Endodermal cell (in vitro differentiated cells): Measurements from ENCODE around the gene GGT5. TPM values are rescaled to one million over a fixed set of nuclear protein-coding genes. Genes with fewer than 3 reads are reported as not detected.
A peak's percentile ranks its signal among the peaks of the same experiment; 100 is the strongest.
"Not testable (repeated sequence)": the region's sequence is repeated elsewhere in the genome, so short reads cannot be mapped to it uniquely, and the experiment has no call there.

Experiments
- DNase-seq: peaks from one replicate; pipeline ENCODE4 v3.0.0-alpha.2; 2017
- H3K27ac ChIP-seq: 2 replicates; pipeline ENCODE4 v1.5.1; 2013; ENCODE audit warnings: mild to moderate bottlenecking, low read depth, low read length, moderate library complexity
- H3K27me3 ChIP-seq: 2 replicates; pipeline ENCODE4 v1.6.1; 2013; ENCODE audit warnings: mild to moderate bottlenecking, low read length, moderate library complexity; ENCODE audit not compliant: insufficient read depth, control insufficient read depth, poor library complexity, severe bottlenecking
- H3K36me3 ChIP-seq: 2 replicates; pipeline ENCODE4 v1.7.0; 2013; ENCODE audit warnings: mild to moderate bottlenecking, low read length, moderate library complexity; ENCODE audit not compliant: control insufficient read depth, insufficient read depth
- H3K4me1 ChIP-seq: one replicate; pipeline ENCODE4 v1.7.0; 2013; ENCODE audit warnings: low read length; ENCODE audit not compliant: control insufficient read depth, insufficient read depth
- H3K4me3 ChIP-seq: 2 replicates; pipeline ENCODE4 v1.5.1; 2013; ENCODE audit warnings: mild to moderate bottlenecking, low read length, moderate library complexity
- H3K9ac ChIP-seq: 2 replicates; pipeline ENCODE4 v1.6.1; 2013; ENCODE audit warnings: mild to moderate bottlenecking, low read length, moderate library complexity; ENCODE audit not compliant: poor library complexity, severe bottlenecking; ENCODE audit errors: extremely low read depth
- H3K9me3 ChIP-seq: 2 replicates; pipeline ENCODE4 v1.6.1; 2013; ENCODE audit warnings: mild to moderate bottlenecking, low read length, moderate library complexity; ENCODE audit not compliant: control insufficient read depth
- H3K27ac Mint-ChIP-seq: 2 replicates; pipeline ENCODE4 v1.8.0; 2020; ENCODE audit warnings: mixed read lengths
- H3K27me3 Mint-ChIP-seq: 2 replicates; pipeline ENCODE4 v1.8.0; 2021; ENCODE audit warnings: mild to moderate bottlenecking, mixed read lengths; ENCODE audit not compliant: insufficient read depth
- H3K36me3 Mint-ChIP-seq: 2 replicates; pipeline ENCODE4 v1.8.0; 2020; ENCODE audit warnings: low read depth, mixed read lengths
- H3K4me1 Mint-ChIP-seq: 2 replicates; pipeline ENCODE4 v1.8.0; 2020; ENCODE audit warnings: mixed read lengths
- H3K4me3 Mint-ChIP-seq: 2 replicates; pipeline ENCODE4 v1.8.0; 2020; ENCODE audit warnings: mild to moderate bottlenecking, moderate library complexity, mixed read lengths
- H3K9me3 Mint-ChIP-seq: 2 replicates; pipeline ENCODE4 v1.8.0; 2020; ENCODE audit warnings: mild to moderate bottlenecking, mixed read lengths
- WGBS, 2 experiments: methylation state at CpG; one replicate each; pipeline versions ENCODE4 v1.1.5 to v1.1.7; 2013; ENCODE audit warnings: missing lambda C conversion rate in 2 of 2, mixed read lengths in 1 of 2; ENCODE audit not compliant: insufficient coverage in 1 of 2, insufficient read length in 1 of 2; 5-methylcytosine and 5-hydroxymethylcytosine counted together
- long read RNA-seq, 4 experiments: library from polyadenylated mRNA in 2 of 4; library from RNA in 1 of 4; library from capped mRNA in 1 of 4; stranded (forward) in 3 of 4; unstranded in 1 of 4; transcript quantifications; one replicate each; pipeline ENCODE4 v2.0.0, GENCODE V29; 2020 to 2021; ENCODE audit warnings: inconsistent platforms in 1 of 4
- polyA plus RNA-seq, 2 experiments: library from polyadenylated mRNA; stranded (reverse); fragments of 50-300 nt; gene quantifications; one replicate each; pipeline ENCODE4 v1.2.3, GENCODE V29; 2013
- total RNA-seq, 2 donors: library from RNA; stranded (reverse); fragmentation: NEBNext Ultra II Directional in 1 of 2; extraction: Animal tissue kit (Norgen Biotek cat#: 25700) in 1 of 2; gene quantifications; 2 replicates in 1 of 2; 3 replicates in 1 of 2; pipeline ENCODE4 v1.2.1, GENCODE V29; 2021
- TF ChIP-seq, protein P1 (sequence below): fragments of 200-600 bp; sonication (generic); conservative IDR thresholded peaks from 2 replicates; pipeline ENCODE4 v1.5.0; 2021; ENCODE audit warnings: antibody characterized with exemption, mild to moderate bottlenecking

The GGT5 gene, protein sequence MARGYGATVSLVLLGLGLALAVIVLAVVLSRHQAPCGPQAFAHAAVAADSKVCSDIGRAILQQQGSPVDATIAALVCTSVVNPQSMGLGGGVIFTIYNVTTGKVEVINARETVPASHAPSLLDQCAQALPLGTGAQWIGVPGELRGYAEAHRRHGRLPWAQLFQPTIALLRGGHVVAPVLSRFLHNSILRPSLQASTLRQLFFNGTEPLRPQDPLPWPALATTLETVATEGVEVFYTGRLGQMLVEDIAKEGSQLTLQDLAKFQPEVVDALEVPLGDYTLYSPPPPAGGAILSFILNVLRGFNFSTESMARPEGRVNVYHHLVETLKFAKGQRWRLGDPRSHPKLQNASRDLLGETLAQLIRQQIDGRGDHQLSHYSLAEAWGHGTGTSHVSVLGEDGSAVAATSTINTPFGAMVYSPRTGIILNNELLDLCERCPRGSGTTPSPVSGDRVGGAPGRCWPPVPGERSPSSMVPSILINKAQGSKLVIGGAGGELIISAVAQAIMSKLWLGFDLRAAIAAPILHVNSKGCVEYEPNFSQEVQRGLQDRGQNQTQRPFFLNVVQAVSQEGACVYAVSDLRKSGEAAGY
- total RNA-seq, result under 1 TPM in 1 of 2 donors, not detected in 1; 0.29 TPM
- polyA plus RNA-seq (2013, experiment 1 of 2), result 0.61 TPM
- 0.79 TPM for polyA plus RNA-seq (2013, experiment 2 of 2)
- long read RNA-seq, experiment 1, result 0 reads
- long read RNA-seq, experiment 2, partial matches to known transcripts, result 0 of 1 reads
- long read RNA-seq, experiment 2, other reads (novel, unspliced or antisense), result 1 of 1 reads
- long read RNA-seq, experiment 3, partial matches to known transcripts, result 0 of 1 reads
- long read RNA-seq, experiment 3, other reads (novel, unspliced or antisense), result 1 of 1 reads
- long read RNA-seq, experiment 4, result 0 reads

DNA sequence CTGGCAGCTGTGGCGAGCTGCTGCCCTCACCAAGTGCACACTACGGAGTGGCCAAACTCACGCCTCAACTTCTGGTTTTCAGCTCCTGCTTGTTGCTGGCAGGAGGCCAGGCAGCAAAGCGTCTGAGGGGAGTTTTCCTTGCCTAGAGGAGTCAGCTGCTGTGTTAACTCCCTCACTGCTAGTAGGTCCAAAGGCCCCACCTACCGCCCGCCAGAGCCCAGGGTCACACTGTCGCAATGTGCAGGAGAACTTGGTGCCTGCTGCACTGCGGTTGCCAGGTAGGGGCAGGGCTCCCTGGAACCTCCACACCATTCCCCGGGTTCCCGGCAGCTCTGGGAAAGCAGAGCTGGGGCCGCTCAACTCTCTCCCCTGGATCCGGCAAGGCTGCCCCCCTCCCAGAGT is at the start of gene GGT5:
TSS of gene GGT5 (minus strand) at position 53 of the 402 bp plus-strand sequence. CDS start 357 bp downstream, outside the sequence.
- H3K27ac Mint-ChIP-seq, H3K9ac ChIP-seq: not testable (repeated sequence)

DNA sequence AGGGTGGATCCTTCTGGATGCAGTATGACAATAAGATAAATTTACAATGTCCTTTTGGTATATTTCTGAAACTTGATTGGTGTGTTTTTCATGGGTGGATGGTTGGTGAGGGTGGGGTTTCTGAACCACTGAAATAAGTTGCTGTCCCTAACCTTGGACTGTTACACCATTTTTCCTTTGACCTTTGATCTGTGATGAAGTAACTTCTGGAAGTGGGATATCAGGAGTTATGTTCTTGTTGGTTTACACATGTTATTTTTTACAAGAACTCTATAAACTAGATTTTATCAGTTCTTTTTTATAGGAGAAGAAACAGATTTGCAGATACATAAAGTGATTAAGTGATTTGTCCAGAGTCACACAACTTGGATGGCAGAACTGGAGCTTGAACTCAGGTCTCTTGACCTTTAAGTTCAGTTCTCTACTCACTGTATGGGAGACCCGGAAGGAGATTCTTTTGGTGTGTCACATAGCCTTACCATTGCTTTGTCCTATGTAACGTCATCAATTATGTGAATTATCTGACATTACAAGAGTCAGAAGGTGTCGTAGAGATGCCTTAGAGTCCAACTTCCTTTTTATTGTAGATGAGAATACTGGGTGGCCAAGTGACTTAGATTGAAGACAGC is 47.4 kb upstream of the GGT5 start:
- not testable (repeated sequence) for H3K36me3 Mint-ChIP-seq, DNase-seq, H3K4me3 Mint-ChIP-seq, H3K4me1 Mint-ChIP-seq, H3K9ac ChIP-seq, H3K4me3 ChIP-seq, H3K9me3 ChIP-seq, H3K36me3 ChIP-seq, H3K27me3 ChIP-seq, H3K9me3 Mint-ChIP-seq, H3K27ac ChIP-seq, H3K27me3 Mint-ChIP-seq, H3K4me1 ChIP-seq
- peak overlapping the region; percentile 10 for H3K27ac Mint-ChIP-seq
- WGBS, 2 experiments, result 100% methylated on average over 1 of the region's 3 CpGs; no CpG with 5 or more reads in 1 of the 2 experiments

More for the DNA sequence above, at the start of gene GGT5:
- DNase-seq, H3K36me3 Mint-ChIP-seq, H3K27me3 ChIP-seq, H3K36me3 ChIP-seq, H3K4me1 ChIP-seq, H3K27ac ChIP-seq, H3K9me3 Mint-ChIP-seq, H3K27me3 Mint-ChIP-seq, H3K4me1 Mint-ChIP-seq, H3K4me3 ChIP-seq, H3K9me3 ChIP-seq, H3K4me3 Mint-ChIP-seq: not testable (repeated sequence)
- WGBS, 2 experiments, result 77% methylated on average over 10 of the region's 12 CpGs; no CpG with 5 or more reads in 1 of the 2 experiments

DNA sequence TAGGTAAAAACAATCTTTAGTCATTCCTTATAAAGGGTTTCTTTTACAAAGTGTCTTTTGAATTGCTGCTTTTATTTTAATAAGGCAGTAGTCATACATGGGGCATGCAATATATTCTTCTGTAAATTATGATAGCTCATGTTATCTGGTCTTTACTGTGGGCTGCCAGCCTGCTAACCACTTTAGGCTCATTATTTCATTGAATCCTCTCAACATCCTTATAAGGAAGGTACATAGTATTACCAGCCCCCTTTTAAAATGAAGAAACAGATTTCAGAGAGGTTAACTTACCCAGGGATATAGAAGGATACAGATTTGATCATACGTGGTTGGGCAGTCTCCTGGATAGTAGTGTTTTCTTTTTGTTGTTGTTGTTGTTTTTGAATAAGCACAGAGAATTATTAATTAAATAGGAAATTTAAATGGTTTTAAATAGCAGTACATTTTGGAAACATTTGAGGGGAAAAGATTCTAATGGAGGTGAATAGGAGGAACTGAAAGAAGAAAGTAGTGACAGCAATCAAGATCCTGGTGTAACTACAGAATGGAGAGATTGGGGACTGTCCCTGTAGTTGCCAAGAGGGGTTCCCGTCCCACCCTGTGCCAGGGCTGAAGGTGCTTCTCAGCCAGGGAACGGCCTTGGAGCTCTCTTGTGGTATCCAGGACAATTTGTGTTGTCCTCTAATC is 46.8 kb upstream of the GGT5 start:
- H3K4me3 Mint-ChIP-seq, result no peak overlapping the region
- no peak overlapping the region for H3K9ac ChIP-seq
- H3K27ac Mint-ChIP-seq, result peak overlapping the region; percentile 35
- no peak for DNase-seq
- TF ChIP-seq, protein P1, sequence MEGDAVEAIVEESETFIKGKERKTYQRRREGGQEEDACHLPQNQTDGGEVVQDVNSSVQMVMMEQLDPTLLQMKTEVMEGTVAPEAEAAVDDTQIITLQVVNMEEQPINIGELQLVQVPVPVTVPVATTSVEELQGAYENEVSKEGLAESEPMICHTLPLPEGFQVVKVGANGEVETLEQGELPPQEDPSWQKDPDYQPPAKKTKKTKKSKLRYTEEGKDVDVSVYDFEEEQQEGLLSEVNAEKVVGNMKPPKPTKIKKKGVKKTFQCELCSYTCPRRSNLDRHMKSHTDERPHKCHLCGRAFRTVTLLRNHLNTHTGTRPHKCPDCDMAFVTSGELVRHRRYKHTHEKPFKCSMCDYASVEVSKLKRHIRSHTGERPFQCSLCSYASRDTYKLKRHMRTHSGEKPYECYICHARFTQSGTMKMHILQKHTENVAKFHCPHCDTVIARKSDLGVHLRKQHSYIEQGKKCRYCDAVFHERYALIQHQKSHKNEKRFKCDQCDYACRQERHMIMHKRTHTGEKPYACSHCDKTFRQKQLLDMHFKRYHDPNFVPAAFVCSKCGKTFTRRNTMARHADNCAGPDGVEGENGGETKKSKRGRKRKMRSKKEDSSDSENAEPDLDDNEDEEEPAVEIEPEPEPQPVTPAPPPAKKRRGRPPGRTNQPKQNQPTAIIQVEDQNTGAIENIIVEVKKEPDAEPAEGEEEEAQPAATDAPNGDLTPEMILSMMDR, result no peak
- H3K27me3 Mint-ChIP-seq, result no peaks in the 10 kb centered on the region
- no peaks in the 10 kb centered on the region for H3K9me3 ChIP-seq
- peaks cover under 1% of the 10 kb centered on the region for H3K36me3 ChIP-seq
- H3K4me1 ChIP-seq, result no peaks in the 10 kb centered on the region
- WGBS, 2 experiments, result 97% methylated on average over 3 of the region's 3 CpGs; no CpG with 5 or more reads in 1 of the 2 experiments
- H3K4me3 ChIP-seq, result no peak overlapping the region
- H3K36me3 Mint-ChIP-seq, result peaks cover 6% of the 10 kb centered on the region
- H3K4me1 Mint-ChIP-seq, result peaks cover 6% of the 10 kb centered on the region
- no peaks in the 10 kb centered on the region for H3K27me3 ChIP-seq
- H3K9me3 Mint-ChIP-seq, result no peaks in the 10 kb centered on the region
- H3K27ac ChIP-seq, result no peak overlapping the region
